ENCODE data around the gene PRCD.

The PRCD gene

GRCh38 chr17:76575570-76575969 is 35.7 kb downstream of the PRCD start:
- DNase-seq = no peak

- no peak for DNase-seq
Observed at GRCh38 chr17:76576189-76576588, 36.3 kb downstream of the PRCD start.

GRCh38 chr17:76577876-76578275 is 38.0 kb downstream of the PRCD start:
- DNase-seq = no peak

- DNase-seq = no peak
Observed at GRCh38 chr17:76578376-76578775, 38.5 kb downstream of the PRCD start.

- DNase-seq = no peak
Observed at GRCh38 chr17:76579281-76579680, 39.4 kb downstream of the PRCD start.

- no peak for DNase-seq
Observed at GRCh38 chr17:76581515-76581914, 41.7 kb downstream of the PRCD start.

- DNase-seq = no peak
Observed at GRCh38 chr17:76582660-76583059, 42.8 kb downstream of the PRCD start.

- no peak for DNase-seq
Observed at GRCh38 chr17:76584427-76585032, 44.7 kb downstream of the PRCD start.

- no peak for DNase-seq
Observed at GRCh38 chr17:76585033-76585648, 45.3 kb downstream of the PRCD start.

GRCh38 chr17:76585649-76586593 is 46.1 kb downstream of the PRCD start, which contains the start of gene ST6GALNAC2:
Gene ST6GALNAC2, minus strand, starts transcription at chr17:76585860. Its CDS starts 52 bp downstream, at chr17:76585808.
- no peak for DNase-seq

GRCh38 chr17:76586741-76587487 is 47.1 kb downstream of the PRCD start:
- DNase-seq = no peak

GRCh38 chr17:76588182-76588581 is 48.3 kb downstream of the PRCD start:
- DNase-seq = no peak

GRCh38 chr17:76593384-76593826 is 53.6 kb downstream of the PRCD start:
- peak; percentile 11 for DNase-seq

GRCh38 chr17:76593959-76594358 is 54.1 kb downstream of the PRCD start:
- DNase-seq = no peak

GRCh38 chr17:76594690-76595089 is 54.8 kb downstream of the PRCD start:
- no peak for DNase-seq
